Spleen (tissue), 7 donors: Measurements from ENCODE around the gene ADAMTS6.

Experiments
- POLR2A ChIP-seq, 3 donors: fragments of 450-650 bp; IDR thresholded peaks; one replicate each; pipeline ENCODE4 v1.5.1; 2017; ENCODE audit warnings: antibody characterized with exemption in 3 of 3, mild to moderate bottlenecking in 1 of 3
- POLR2AphosphoS5 ChIP-seq, 3 donors: sonication (generic); formaldehyde crosslinking; IDR thresholded peaks; one replicate each; pipeline ENCODE4 v1.5.1; 2017; ENCODE audit warnings: antibody characterized with exemption in 3 of 3
- TF ChIP-seq, protein P1 (sequence below), 11 experiments: fragments of 200-600 bp in 7 of 11; fragments of 450-650 bp in 4 of 11; sonication (generic) in 4 of 11; IDR thresholded peaks in 8 of 11; conservative IDR thresholded peaks in 3 of 11; 1 replicate in 7 of 11; 2 replicates in 4 of 11; pipeline versions ENCODE4 v1.4.0 to v1.8.0; 2016 to 2021; ENCODE audit warnings: antibody characterized with exemption in 11 of 11, inconsistent platforms in 4 of 11, mild to moderate bottlenecking in 1 of 11
- donor health status: DM: no; HTN: no; CAD: no; lungs with moderate emphysema.
- donor health status: DM: no; HTN: no; CAD: no.
- donor health status: DM: no; HTN: no; CAD: no.

DNA sequence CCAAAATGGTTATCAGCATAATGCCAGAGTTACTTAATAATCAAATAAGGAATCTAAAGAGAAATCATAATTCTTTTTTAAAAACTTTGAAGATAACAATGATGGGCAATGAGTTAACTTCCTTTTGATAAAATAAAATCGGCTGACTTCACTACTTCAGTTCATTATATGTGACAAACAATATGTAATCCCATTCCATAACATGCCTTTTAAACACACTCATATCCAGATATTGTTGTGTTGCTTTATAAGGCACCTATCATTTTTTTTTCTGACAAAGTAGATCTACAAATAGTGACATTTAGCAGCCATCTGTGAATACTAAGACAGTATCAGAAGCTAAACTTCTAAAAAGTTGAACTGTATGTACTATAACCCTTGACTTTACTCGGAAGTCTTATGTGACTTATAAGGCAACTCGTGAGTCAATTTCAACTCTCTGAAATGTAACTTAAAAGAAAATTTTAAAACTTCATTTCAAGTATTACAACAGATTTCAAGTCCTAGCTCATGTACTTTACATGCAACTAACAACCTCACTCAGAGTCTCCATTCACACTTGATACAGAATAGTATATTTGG lies 7.5 kb downstream of the ADAMTS6 start:
- TF ChIP-seq, protein P1, sequence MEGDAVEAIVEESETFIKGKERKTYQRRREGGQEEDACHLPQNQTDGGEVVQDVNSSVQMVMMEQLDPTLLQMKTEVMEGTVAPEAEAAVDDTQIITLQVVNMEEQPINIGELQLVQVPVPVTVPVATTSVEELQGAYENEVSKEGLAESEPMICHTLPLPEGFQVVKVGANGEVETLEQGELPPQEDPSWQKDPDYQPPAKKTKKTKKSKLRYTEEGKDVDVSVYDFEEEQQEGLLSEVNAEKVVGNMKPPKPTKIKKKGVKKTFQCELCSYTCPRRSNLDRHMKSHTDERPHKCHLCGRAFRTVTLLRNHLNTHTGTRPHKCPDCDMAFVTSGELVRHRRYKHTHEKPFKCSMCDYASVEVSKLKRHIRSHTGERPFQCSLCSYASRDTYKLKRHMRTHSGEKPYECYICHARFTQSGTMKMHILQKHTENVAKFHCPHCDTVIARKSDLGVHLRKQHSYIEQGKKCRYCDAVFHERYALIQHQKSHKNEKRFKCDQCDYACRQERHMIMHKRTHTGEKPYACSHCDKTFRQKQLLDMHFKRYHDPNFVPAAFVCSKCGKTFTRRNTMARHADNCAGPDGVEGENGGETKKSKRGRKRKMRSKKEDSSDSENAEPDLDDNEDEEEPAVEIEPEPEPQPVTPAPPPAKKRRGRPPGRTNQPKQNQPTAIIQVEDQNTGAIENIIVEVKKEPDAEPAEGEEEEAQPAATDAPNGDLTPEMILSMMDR (IDR thresholded peaks at IDR 0.05 in 8 of 11, conservative IDR thresholded peaks at IDR 0.05 in 3 of 11), result no peak
- no peak for TF ChIP-seq POLR2A (IDR thresholded peaks at IDR 0.05)
- no peak for TF ChIP-seq POLR2AphosphoS5 (IDR thresholded peaks at IDR 0.05)
